DMS53 (cell line): ENCODE results near the gene GPATCH8.

Source experiments
- DNase-seq: peaks from one replicate; lab custom pipeline; 2025; lab: John Stamatoyannopoulos, UW

The GPATCH8 gene

GRCh38 chr17:44451016-44451627, 52.1 kb downstream of the GPATCH8 start:
- DNase-seq: no peak

- DNase-seq: no peak
Measured at GRCh38 chr17:44448412-44448811, 54.8 kb downstream of the GPATCH8 start.

GRCh38 chr17:44444735-44445105, 58.5 kb downstream of the GPATCH8 start:
- DNase-seq: peak; percentile 35

- no peak for DNase-seq
Measured at GRCh38 chr17:44442806-44443205, 60.4 kb downstream of the GPATCH8 start.

- no peak for DNase-seq
Measured at GRCh38 chr17:44439168-44439567, 64.0 kb downstream of the GPATCH8 start.

- DNase-seq: no peak
Measured at GRCh38 chr17:44438636-44439035, 64.6 kb downstream of the GPATCH8 start.

GRCh38 chr17:44436336-44436735, 66.9 kb downstream of the GPATCH8 start:
- no peak for DNase-seq

GRCh38 chr17:44432254-44433157, 70.7 kb downstream of the GPATCH8 start:
- no peak for DNase-seq

GRCh38 chr17:44424828-44425461, 78.3 kb downstream of the GPATCH8 start:
- DNase-seq: no peak

- DNase-seq: peak; percentile 58
Measured at GRCh38 chr17:44417553-44417952, 85.7 kb downstream of the GPATCH8 start.

- no peak for DNase-seq
Measured at GRCh38 chr17:44416558-44417289, 86.5 kb downstream of the GPATCH8 start.

- DNase-seq: no peak
Measured at GRCh38 chr17:44414394-44415155, 88.6 kb downstream of the GPATCH8 start.

- no peak for DNase-seq
Measured at GRCh38 chr17:44409309-44410028, 93.7 kb downstream of the GPATCH8 start.

- DNase-seq: no peak
Measured at GRCh38 chr17:44408786-44409185, 94.4 kb downstream of the GPATCH8 start.

- DNase-seq: no peak
Measured at GRCh38 chr17:44402564-44403172, 100.5 kb downstream of the GPATCH8 start.

GRCh38 chr17:44400226-44400847, 102.9 kb downstream of the GPATCH8 start:
- peak; percentile 44 for DNase-seq

- DNase-seq: no peak
Measured at GRCh38 chr17:44398692-44399691, 104.2 kb downstream of the GPATCH8 start.
